ENCODE data around the gene DLGAP1. TPM values are rescaled to one million over a fixed set of nuclear protein-coding genes. Genes with fewer than 3 reads are reported as not detected.

Gene DLGAP1
- total RNA-seq, 4 donors from 2014 or later, result 0.13 to 6.2 (median 0.53) TPM

DNA sequence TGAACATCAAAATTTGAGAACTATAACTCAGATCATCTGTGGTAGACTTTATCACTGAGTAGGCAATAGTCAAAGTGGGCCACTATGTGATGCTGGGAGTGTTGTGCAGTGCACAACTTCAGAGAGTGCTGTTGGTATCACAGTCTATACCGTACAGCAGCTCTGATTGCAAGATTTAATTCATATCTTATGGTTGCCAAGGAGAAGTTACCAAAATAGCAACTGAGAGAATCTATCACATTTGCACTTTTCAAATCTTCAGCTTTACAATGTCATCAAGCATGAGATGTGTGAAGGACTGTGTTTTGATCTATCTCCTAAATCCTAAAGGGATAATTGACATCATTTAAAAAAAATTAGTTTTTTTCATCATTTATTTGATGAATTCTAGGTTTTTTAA lies 216.1 kb downstream of the DLGAP1 start:
- H3K36me3 ChIP-seq, result no peaks in the 10 kb centered on the region
- ATAC-seq (no peak), DNase-seq (no peak)
- no peak overlapping the region for H3K4me3 ChIP-seq
- intact Hi-C loops (cut with DNase I; ENCODE audit: low total_unique reads), result no loop called here
- no peaks in the 10 kb centered on the region for H3K9me3 ChIP-seq
- no peaks in the 10 kb centered on the region for H3K4me1 ChIP-seq
- H3K27me3 ChIP-seq, result no peaks in the 10 kb centered on the region
- TF ChIP-seq, protein P1, sequence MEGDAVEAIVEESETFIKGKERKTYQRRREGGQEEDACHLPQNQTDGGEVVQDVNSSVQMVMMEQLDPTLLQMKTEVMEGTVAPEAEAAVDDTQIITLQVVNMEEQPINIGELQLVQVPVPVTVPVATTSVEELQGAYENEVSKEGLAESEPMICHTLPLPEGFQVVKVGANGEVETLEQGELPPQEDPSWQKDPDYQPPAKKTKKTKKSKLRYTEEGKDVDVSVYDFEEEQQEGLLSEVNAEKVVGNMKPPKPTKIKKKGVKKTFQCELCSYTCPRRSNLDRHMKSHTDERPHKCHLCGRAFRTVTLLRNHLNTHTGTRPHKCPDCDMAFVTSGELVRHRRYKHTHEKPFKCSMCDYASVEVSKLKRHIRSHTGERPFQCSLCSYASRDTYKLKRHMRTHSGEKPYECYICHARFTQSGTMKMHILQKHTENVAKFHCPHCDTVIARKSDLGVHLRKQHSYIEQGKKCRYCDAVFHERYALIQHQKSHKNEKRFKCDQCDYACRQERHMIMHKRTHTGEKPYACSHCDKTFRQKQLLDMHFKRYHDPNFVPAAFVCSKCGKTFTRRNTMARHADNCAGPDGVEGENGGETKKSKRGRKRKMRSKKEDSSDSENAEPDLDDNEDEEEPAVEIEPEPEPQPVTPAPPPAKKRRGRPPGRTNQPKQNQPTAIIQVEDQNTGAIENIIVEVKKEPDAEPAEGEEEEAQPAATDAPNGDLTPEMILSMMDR (IDR thresholded peaks at IDR 0.05 in 4 of 5, conservative IDR thresholded peaks at IDR 0.05 in 1 of 5), result no peak
- no peak for TF ChIP-seq POLR2A (IDR thresholded peaks at IDR 0.05)
- in situ Hi-C loops (cut with MboI; ENCODE audit: low sequenced_read_pairs in 4 of 4), result no loop called here
- no peak overlapping the region for H3K27ac ChIP-seq

DNA sequence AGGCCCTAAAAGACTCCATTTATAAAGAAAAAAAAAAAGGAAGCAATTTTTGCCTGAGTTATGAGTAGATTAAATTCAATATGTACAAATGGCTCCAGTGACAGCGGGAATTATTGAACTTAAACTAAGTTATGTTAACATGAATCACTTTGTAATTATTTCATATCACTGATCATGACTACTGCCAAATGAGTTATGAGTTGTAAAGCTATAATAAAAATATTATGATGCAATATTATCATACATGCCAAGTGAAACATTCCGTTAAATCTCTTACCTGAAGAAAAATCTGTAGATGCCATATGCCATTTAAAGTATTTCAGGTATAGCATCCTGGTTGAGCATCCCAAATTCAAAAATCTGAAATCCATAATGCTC lies 217.5 kb downstream of the DLGAP1 start:
- no peaks in the 10 kb centered on the region for H3K36me3 ChIP-seq
- no peaks in the 10 kb centered on the region for H3K4me1 ChIP-seq
- no peaks in the 10 kb centered on the region for H3K27me3 ChIP-seq
- no peaks in the 10 kb centered on the region for H3K9me3 ChIP-seq
- no peak for DNase-seq
- no peak overlapping the region for H3K4me3 ChIP-seq
- TF ChIP-seq POLR2A (IDR thresholded peaks at IDR 0.05), result no peak
- TF ChIP-seq, protein P1 (IDR thresholded peaks at IDR 0.05 in 4 of 5, conservative IDR thresholded peaks at IDR 0.05 in 1 of 5), result no peak
- intact Hi-C loops (cut with DNase I; ENCODE audit: low total_unique reads), result no loop called here
- H3K27ac ChIP-seq, result no peak overlapping the region
- in situ Hi-C loops (cut with MboI; ENCODE audit: low sequenced_read_pairs in 4 of 4), result no loop called here
- ATAC-seq, result no peak

DNA sequence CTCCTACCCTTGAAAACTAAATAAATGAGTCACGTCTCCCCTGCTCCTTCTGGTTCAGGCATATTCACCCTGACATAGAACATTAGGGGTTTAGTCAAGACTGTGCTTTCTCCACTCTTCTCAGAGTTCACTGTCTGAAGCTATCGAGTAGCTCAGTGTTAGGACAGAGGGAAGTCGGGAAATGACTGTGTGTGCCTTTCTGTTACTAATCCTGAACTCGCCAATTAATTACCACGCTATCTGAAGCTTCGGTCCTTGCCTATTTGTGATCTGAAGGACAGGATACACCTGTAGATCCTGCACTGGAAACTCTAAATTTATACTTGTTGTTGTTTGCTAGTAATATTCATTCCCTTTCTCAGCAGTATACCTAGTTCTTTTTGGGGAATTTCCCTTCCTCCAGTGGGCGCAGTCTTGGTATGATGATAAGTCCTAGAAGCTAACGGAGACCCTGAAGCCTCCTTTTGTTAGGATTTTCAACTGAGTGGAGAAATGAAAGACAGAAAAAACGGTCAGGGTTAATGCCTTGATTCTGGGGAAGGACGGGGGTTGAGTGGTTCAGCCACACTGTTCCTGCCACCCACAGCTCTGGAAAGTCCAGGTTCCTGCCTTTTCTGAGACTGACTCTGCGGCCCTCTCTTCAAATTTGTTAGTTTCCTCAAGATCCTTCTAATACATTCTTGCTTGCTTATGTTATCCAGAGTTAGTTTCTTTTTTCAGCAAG lies 218.0 kb downstream of the DLGAP1 start:
- Histone ChIP-seq H3K4me3 (no peak overlapping the region), H3K36me3 (no peaks in the 10 kb centered on the region), H3K27ac (no peak overlapping the region), H3K27me3 (no peaks in the 10 kb centered on the region), H3K4me1 (no peaks in the 10 kb centered on the region), H3K9me3 (no peaks in the 10 kb centered on the region)
- TF ChIP-seq, protein P1 (IDR thresholded peaks at IDR 0.05 in 4 of 5, conservative IDR thresholded peaks at IDR 0.05 in 1 of 5), result no peak
- TF ChIP-seq POLR2A (IDR thresholded peaks at IDR 0.05), result no peak
- intact Hi-C loops (cut with DNase I; ENCODE audit: low total_unique reads) (no loop called here), in situ Hi-C loops (cut with MboI; ENCODE audit: low sequenced_read_pairs in 4 of 4) (no loop called here)
- DNase-seq, result no peak
- no peak for ATAC-seq

DNA sequence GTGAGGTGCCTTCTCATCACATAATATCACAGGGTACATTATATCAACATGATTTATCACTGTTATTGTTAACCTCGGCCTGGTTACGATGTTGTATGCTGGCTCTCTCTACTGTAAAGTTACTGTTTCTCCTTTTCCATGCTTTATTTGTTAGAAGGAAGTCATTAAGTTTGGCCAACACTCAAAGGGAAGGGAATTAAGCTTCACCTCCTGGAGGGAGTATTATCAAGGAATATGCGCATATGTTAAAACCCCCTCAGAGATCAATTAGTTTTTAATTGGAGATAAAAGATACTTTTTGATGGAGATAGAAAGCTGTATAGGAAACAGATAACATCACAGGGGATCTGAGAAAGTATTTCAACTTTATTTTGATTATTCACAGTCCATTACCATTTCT lies 221.6 kb downstream of the DLGAP1 start:
- DNase-seq, result no peak
- in situ Hi-C loops (cut with MboI; ENCODE audit: low sequenced_read_pairs in 4 of 4), result no loop called here

More for the DNA sequence above, 221.6 kb downstream of the DLGAP1 start:
- peaks cover 0 to 5% (median 0%) of the 10 kb centered on the region in 3 donors for H3K9me3 ChIP-seq
- H3K27me3 ChIP-seq, result no peaks in the 10 kb centered on the region
- no peak overlapping the region for H3K27ac ChIP-seq
- H3K4me3 ChIP-seq, result no peak overlapping the region
- H3K4me1 ChIP-seq, result no peaks in the 10 kb centered on the region
- intact Hi-C loops (cut with DNase I; ENCODE audit: low total_unique reads), result no loop called here
- TF ChIP-seq, protein P1 (IDR thresholded peaks at IDR 0.05 in 4 of 5, conservative IDR thresholded peaks at IDR 0.05 in 1 of 5), result no peak
- TF ChIP-seq POLR2A (IDR thresholded peaks at IDR 0.05), result no peak
- ATAC-seq, result no peak
- no peaks in the 10 kb centered on the region for H3K36me3 ChIP-seq
